ENCODE measurements around the gene TMEM59L. TPM values are rescaled to one million over a fixed set of nuclear protein-coding genes. Genes with fewer than 3 reads are reported as not detected.

TMEM59L gene
- total RNA-seq (3.9 TPM), polyA plus RNA-seq (5.5 TPM)

GRCh38 chr19:18612772-18613588 is at the start of gene TMEM59L:
TMEM59L (plus strand) TSS chr19:18612870; CDS start chr19:18612959, 89 bp downstream.
- no peak for DNase-seq (ENCODE audit: extremely low spot score)
- H3K27ac ChIP-seq (ENCODE audit: low read depth): no peak within 1 kb of the TSS
- peaks cover 2% of the 10 kb centered on the region for H3K4me1 ChIP-seq (ENCODE audit: insufficient read depth)
- peak within 1 kb of the TSS; percentile 41 for H3K4me3 ChIP-seq (ENCODE audit: low read depth, low read length)
- no peaks in the 10 kb centered on the region for H3K36me3 ChIP-seq (ENCODE audit: insufficient read depth)
- 2% methylated on average over 70 of the region's 70 CpGs for WGBS

GRCh38 chr19:18566953-18567352 is 45.7 kb upstream of the TMEM59L start:
- WGBS: 91% methylated on average over 8 of the region's 8 CpGs
- Histone ChIP-seq H3K4me1 (ENCODE audit: insufficient read depth) (no peaks in the 10 kb centered on the region), H3K36me3 (ENCODE audit: insufficient read depth) (peaks cover 4% of the 10 kb centered on the region), H3K4me3 (ENCODE audit: low read depth, low read length) (no peak overlapping the region), H3K27ac (ENCODE audit: low read depth) (no peak overlapping the region)
- no peak for DNase-seq (ENCODE audit: extremely low spot score)

- peaks cover 4% of the 10 kb centered on the region for H3K36me3 ChIP-seq (ENCODE audit: insufficient read depth)
- H3K4me1 ChIP-seq (ENCODE audit: insufficient read depth): peaks cover 5% of the 10 kb centered on the region
- WGBS: 92% methylated on average over 15 of the region's 15 CpGs
- no peak overlapping the region for H3K27ac ChIP-seq (ENCODE audit: low read depth)
- no peak overlapping the region for H3K4me3 ChIP-seq (ENCODE audit: low read depth, low read length)
- DNase-seq (ENCODE audit: extremely low spot score): no peak
These were observed 44.3 kb upstream of the TMEM59L start for GRCh38 chr19:18568367-18568766.

GRCh38 chr19:18571564-18572344 is 40.9 kb upstream of the TMEM59L start, which contains the start of gene UBA52:
UBA52 (plus strand) TSS chr19:18571857; CDS start chr19:18573301, 1,444 bp downstream.
- Histone ChIP-seq H3K4me3 (ENCODE audit: low read depth, low read length) (peak within 1 kb of the TSS; percentile 90), H3K36me3 (ENCODE audit: insufficient read depth) (peaks cover 4% of the 10 kb centered on the region), H3K27ac (ENCODE audit: low read depth) (peak within 1 kb of the TSS; percentile 96), H3K4me1 (ENCODE audit: insufficient read depth) (peaks cover 5% of the 10 kb centered on the region)
- peak; percentile 89 for DNase-seq (ENCODE audit: extremely low spot score)
- under 1% methylated on average over 75 of the region's 75 CpGs for WGBS

DNA sequence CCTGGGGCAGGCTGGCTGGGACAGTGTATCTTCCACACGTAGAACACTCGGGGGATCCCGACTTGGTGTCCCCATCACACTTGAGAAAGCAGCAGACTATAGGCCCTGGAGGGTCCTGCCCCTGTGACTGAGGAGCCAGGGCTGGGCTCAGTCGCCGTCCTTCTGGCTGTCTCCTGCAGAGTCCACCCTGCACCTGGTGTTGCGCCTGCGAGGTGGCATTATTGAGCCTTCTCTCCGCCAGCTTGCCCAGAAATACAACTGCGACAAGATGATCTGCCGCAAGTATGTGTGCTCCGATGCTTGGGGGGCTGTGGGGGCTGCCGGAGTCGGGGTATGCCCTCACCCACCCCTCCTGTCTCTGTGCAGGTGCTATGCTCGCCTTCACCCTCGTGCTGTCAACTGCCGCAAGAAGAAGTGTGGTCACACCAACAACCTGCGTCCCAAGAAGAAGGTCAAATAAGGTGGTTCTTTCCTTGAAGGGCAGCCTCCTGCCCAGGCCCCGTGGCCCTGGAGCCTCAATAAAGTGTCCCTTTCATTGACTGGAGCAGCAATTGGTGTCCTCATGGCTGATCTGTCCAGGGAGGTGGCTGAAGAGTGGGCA is 37.9 kb upstream of the TMEM59L start:
- no peaks in the 10 kb centered on the region for H3K36me3 ChIP-seq (ENCODE audit: insufficient read depth)
- no peak for DNase-seq (ENCODE audit: extremely low spot score)
- 93% methylated on average over 18 of the region's 18 CpGs for WGBS
- H3K4me3 ChIP-seq (ENCODE audit: low read depth, low read length): no peak overlapping the region
- H3K4me1 ChIP-seq (ENCODE audit: insufficient read depth): peaks cover 5% of the 10 kb centered on the region
- H3K27ac ChIP-seq (ENCODE audit: low read depth): no peak overlapping the region

GRCh38 chr19:18576383-18576782 is 36.3 kb upstream of the TMEM59L start:
- Histone ChIP-seq H3K36me3 (ENCODE audit: insufficient read depth) (no peaks in the 10 kb centered on the region), H3K27ac (ENCODE audit: low read depth) (no peak overlapping the region), H3K4me3 (ENCODE audit: low read depth, low read length) (no peak overlapping the region), H3K4me1 (ENCODE audit: insufficient read depth) (peaks cover 5% of the 10 kb centered on the region)
- WGBS: 83% methylated on average over 8 of the region's 8 CpGs
- no peak for DNase-seq (ENCODE audit: extremely low spot score)

DNA sequence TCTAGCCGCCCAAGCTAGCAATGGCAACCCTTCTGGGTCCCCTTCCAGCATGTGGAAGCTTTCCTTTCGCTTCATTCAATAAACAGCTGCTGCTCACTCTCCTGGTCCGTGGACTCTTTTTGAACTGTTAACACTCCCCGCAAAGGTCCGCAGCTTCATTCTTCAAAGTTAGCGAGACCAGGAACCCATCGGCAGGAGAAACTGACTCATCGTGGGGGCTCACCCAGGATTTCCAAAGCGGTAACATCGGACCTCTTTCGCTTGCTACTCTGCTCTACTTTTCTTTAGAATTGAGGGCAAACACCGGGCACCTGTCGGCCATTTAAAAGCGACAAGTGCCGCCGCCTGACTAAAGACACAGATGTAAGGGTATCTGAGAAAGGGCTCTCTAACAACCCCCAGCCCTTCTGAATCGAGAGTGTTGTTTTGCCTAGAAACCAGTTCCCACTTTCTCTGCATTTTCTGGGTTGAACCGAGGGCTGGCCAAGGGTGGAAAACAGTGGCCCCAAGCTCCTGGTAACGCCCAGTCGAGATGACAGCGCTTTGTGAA is 35.2 kb upstream of the TMEM59L start:
- peaks cover 5% of the 10 kb centered on the region for H3K4me1 ChIP-seq (ENCODE audit: insufficient read depth)
- H3K4me3 ChIP-seq (ENCODE audit: low read depth, low read length): no peak overlapping the region
- no peak for DNase-seq (ENCODE audit: extremely low spot score)
- H3K27ac ChIP-seq (ENCODE audit: low read depth): no peak overlapping the region
- WGBS: 82% methylated on average over 21 of the region's 21 CpGs
- no peaks in the 10 kb centered on the region for H3K36me3 ChIP-seq (ENCODE audit: insufficient read depth)

DNA sequence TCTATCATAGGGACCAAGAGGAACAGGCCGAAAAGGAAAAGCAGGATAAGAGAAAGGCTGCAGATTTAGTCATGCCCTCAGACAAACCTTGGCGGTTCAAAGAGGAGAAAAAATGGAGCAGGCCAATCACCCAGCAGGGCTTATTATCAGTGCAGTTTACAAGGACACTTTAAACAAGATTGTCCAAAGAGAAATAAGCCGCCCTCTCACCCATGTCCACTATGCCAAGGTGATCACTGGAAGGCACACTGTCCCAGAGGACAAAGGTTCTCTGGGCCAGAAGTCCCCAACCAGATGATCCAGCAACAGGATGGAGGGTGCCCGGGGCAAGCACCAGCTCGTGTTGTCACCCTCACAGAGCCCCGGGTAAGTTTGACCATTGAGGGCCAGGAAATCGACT is 32.4 kb upstream of the TMEM59L start:
- whole genome bisulfite sequencing: 65% methylated on average over 7 of the region's 7 CpGs
- H3K4me3 ChIP-seq (ENCODE audit: low read depth, low read length): no peak overlapping the region

DNA sequence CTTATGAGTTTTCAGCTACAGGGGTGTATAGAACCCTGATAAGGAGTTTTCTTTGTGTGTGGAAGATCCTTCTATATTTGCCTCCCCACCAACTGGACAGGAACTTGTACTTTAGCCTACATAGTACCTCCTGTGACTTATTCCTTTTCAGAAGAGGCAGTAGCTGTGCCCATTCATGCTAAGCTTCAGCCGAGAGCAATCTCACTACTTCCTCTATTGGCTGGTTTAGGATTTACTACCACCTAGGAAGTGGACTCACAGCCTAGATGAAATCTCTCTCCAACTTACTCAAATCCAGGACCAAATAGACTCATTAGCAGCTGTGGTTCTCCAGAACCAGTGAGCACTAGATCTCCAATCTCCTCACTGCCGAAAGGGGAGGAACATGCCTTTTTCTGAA is 26.4 kb upstream of the TMEM59L start:
- Histone ChIP-seq H3K4me1 (ENCODE audit: insufficient read depth) (no peaks in the 10 kb centered on the region), H3K36me3 (ENCODE audit: insufficient read depth) (no peaks in the 10 kb centered on the region), H3K27ac (ENCODE audit: low read depth) (no peak overlapping the region)

More for the DNA sequence above, 32.4 kb upstream of the TMEM59L start:
- no peaks in the 10 kb centered on the region for H3K4me1 ChIP-seq (ENCODE audit: insufficient read depth)
- DNase-seq (ENCODE audit: extremely low spot score): no peak
- H3K27ac ChIP-seq (ENCODE audit: low read depth): no peak overlapping the region
- no peaks in the 10 kb centered on the region for H3K36me3 ChIP-seq (ENCODE audit: insufficient read depth)

DNA sequence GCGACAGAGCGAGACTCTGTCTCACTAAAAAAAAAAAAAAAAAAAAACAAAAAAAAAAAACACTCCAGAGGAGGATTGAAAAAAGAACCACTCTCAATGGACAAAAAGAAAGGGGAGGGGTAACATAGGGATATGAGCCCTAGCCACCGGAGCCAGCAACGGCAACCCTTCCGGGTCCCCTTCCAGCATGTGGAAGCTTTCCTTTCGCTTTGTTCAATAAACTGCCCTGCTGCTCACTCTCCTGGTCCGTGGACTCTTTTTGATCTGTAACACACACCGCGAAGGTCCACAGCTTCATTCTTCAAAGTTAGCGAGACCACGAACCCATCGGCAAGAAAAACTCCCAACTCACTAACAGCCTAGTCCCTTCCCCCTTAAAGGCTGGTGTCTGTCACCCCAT is 25.1 kb upstream of the TMEM59L start:
- DNase-seq (ENCODE audit: extremely low spot score): no peak
- Histone ChIP-seq H3K4me1 (ENCODE audit: insufficient read depth) (no peaks in the 10 kb centered on the region), H3K4me3 (ENCODE audit: low read depth, low read length) (no peak overlapping the region), H3K27ac (ENCODE audit: low read depth) (no peak overlapping the region), H3K36me3 (ENCODE audit: insufficient read depth) (no peaks in the 10 kb centered on the region)
- 93% methylated on average over 12 of the region's 12 CpGs for WGBS

More for the DNA sequence above, 26.4 kb upstream of the TMEM59L start:
- no peak overlapping the region for H3K4me3 ChIP-seq (ENCODE audit: low read depth, low read length)
- no peak for DNase-seq (ENCODE audit: extremely low spot score)
- WGBS: 46% methylated on average over 2 of the region's 2 CpGs

DNA sequence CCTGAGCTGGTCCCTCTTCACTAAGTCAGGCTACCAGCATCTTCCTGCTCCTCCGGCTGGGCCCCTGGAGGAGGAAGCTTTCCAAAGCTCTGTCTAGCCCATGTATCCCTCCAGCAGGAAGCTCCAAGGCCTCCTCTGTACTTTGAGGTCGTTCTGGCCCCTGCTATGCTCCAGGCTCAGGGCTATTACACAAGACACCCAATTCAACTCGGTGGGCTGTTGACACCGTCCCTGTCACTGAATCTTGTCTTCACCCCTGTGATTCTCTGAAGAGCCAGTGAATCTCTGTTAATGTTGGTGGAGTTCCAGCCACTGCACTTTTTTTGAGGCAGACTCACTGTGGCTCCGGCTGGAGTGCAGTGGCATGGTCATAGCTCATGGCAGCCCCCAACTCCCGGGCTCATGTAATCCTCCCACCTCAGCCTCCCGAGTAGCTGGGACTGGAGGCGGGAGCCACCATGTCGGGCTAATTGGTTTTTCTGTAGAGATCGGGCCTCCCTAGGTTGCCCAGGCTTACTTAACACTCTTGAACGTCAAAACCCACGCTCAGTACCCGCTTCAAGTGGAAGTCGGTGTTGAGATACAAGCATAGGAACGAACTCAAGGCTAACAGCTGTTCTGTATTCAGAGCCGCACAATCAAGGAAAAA is 24.6 kb upstream of the TMEM59L start:
- DNase-seq (ENCODE audit: extremely low spot score): no peak
- H3K36me3 ChIP-seq (ENCODE audit: insufficient read depth): no peaks in the 10 kb centered on the region
- no peak overlapping the region for H3K4me3 ChIP-seq (ENCODE audit: low read depth, low read length)
- no peaks in the 10 kb centered on the region for H3K4me1 ChIP-seq (ENCODE audit: insufficient read depth)
- WGBS: 26% methylated on average over 16 of the region's 16 CpGs
- peak overlapping the region; percentile 13 for H3K27ac ChIP-seq (ENCODE audit: low read depth)

- H3K27ac ChIP-seq (ENCODE audit: low read depth): peak within 1 kb of the TSS; percentile 73
- under 1% methylated on average over 72 of the region's 72 CpGs for WGBS
These were observed 23.9 kb upstream of the TMEM59L start, which contains the start of gene REX1BD for GRCh38 chr19:18588611-18589379. REX1BD (plus strand) TSS chr19:18588798; CDS start chr19:18588802, 4 bp downstream.

More at GRCh38 chr19:18588611-18589379, 23.9 kb upstream of the TMEM59L start, which contains the start of gene REX1BD:
- Histone ChIP-seq H3K36me3 (ENCODE audit: insufficient read depth) (no peaks in the 10 kb centered on the region), H3K4me1 (ENCODE audit: insufficient read depth) (no peaks in the 10 kb centered on the region), H3K4me3 (ENCODE audit: low read depth, low read length) (peak within 1 kb of the TSS; percentile 69)
- no peak for DNase-seq (ENCODE audit: extremely low spot score)

Measured in urinary bladder (tissue), 4 donors.